NCI-H187 treated with DMSO at 0.1 percent for 48 hours (cell line): ENCODE data around the gene SYT9.

Experiments used
- DNase-seq: peaks from one replicate; lab custom pipeline; 2025; lab: John Stamatoyannopoulos, UW

Gene SYT9

GRCh38 chr11:7251836-7252682 lies at the start of gene SYT9:
SYT9 (plus strand) TSS chr11:7251904; CDS start chr11:7252187, 283 bp downstream.
- no peak for DNase-seq

- DNase-seq = no peak
These were observed 49.3 kb upstream of the SYT9 start for GRCh38 chr11:7202412-7202811.

GRCh38 chr11:7204778-7205177 lies 46.9 kb upstream of the SYT9 start:
- no peak for DNase-seq

DNA sequence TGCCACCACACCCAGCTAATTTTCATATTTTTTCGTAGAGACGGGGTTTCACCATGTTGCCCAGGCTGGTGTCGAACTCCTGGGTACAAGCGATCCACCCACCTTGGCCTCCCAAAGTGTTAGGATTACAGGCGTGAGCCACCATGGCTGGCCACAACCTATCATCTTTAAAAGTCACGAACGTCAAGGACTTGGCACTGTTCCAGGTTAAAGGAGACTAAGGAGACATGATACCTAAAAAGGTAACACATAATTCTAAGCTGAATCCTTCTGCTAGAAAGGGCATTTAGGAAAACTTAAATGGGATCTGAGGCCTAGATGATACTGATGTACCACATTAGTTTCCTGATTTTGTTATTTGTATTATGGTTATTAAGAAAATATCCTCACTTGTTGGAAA lies 43.3 kb upstream of the SYT9 start:
- no peak for DNase-seq

- DNase-seq = no peak
These were observed 32.2 kb upstream of the SYT9 start for GRCh38 chr11:7219491-7219890.

GRCh38 chr11:7220636-7221035 lies 31.1 kb upstream of the SYT9 start:
- DNase-seq = no peak

DNA sequence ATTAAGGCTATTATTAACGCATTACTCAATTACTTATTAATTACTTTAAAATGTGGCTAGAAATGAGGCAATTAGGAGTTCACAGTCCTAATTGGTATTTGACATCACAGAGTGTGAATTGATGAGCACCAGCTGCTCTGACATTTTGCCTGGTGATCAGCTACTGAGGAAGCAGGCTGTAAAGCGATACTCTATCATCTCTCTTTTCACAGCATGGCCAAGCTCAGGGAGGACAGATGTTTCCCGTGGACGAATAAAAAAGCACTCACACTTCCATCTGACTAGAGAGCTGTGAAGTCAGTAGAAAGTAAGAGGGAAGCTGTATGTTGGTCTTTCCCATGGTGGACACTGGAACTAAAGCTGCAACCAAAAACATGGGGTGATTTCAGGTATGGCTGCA lies 29.1 kb upstream of the SYT9 start:
- no peak for DNase-seq

DNA sequence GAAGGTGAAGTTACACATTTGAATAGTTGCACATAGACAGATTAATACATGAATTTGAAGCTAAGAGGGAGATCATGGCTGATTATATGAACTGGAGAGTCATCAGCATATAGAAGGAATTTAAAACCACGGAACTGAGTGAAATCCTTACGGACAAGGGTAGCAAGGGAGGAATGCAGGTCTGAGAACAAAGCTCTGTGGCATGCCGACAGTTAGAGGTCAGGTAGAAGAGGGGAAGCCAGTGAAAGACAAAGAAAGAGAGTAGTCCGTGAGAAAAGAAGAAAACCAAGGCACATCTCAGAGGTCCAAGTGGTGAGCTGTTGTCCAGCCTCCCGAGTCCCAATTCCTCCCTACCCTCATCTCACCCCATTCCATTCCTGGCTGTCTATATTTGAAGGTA lies 11.8 kb upstream of the SYT9 start:
- no peak for DNase-seq

DNA sequence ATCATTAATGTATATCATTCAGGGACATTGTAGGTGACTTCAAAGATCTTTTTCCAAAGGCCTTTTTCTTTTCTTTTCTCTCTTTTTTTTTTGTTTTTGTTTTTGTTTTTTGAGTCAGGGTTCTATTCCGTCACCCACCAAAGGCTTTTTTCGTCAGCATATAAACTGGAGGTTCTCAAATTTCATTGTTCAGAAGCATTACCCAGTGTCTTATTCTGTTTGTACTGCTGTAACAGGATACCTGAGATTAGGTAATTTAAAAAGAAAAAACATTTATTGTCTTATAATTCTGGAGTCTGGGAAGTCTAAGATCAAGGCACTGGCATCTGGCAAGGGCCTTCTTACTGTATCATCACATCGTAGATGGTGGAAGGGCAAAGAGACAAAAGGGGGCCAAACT lies 6.4 kb upstream of the SYT9 start:
- DNase-seq = no peak

DNA sequence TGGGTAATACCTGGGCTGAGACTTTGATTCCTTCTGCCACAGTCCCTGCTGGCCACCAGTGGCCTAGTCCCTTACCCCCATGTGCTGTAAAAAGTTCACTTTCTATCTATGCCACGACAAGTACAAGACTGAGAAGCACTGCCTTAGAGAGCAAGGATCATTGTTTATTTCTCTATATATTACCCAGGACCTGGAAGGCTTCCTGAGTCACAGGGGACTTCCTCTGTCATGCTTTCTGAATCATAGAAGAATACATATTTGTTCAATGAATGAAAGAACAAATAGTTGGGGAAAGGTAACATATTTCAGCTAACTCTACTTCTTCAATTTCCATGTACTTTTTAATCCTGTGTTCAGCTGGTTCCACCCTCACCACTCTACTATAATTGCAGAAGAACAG lies 5.5 kb upstream of the SYT9 start:
- DNase-seq = no peak

DNA sequence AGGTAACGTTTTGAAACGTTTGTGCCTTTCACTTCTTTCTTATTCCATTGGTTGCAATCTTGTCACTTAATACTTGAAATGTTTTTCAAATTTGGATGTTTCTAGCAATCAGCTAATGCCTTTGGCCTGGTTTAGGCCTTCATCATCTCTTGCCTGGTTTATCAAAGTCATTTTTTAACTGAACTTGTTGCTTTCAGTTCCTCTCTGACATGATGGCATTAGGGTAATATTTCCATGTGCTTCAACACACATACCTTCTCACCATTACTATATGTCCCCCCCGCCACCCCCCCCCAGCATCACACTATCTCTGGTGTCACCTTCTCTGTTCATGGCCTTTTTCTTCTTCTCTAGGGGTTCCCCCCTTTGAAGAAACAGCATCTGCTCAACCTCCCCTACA lies 1.5 kb upstream of the SYT9 start:
- no peak for DNase-seq

GRCh38 chr11:7251487-7251835 lies 243 bp upstream of the SYT9 start:
- no peak for DNase-seq

- DNase-seq = no peak
These were observed 1.0 kb downstream of the SYT9 start for GRCh38 chr11:7252683-7253213.

- DNase-seq = no peak
These were observed 2.1 kb downstream of the SYT9 start for GRCh38 chr11:7253800-7254199.

DNA sequence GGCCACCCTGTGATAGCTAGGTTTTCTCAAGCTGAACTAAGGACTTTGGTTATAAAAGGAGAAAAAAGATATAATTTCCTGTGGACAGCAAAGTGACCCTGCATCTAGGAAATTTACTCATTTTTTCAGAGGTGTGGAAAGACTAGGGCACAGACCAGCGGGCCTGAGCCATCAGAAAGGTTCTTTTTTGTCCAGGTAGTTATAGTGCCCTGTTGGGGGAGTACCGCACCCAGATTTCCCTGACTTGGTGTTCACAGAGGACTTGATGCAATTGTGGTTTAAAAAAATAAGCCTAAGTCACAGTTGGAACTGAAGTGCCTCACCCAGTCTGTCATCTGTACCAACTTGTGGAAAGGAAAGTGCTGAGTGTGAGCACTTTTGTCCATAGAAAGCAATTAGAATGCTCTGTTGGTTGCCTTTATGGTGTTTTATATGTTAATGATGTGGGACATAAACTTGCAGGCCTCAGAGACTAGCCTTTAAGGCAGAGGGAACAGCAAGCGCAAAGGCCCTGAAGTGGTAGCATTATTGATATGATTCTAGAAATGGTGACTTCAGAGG lies 3.1 kb downstream of the SYT9 start:
- DNase-seq = no peak

GRCh38 chr11:7256943-7257342 lies 5.2 kb downstream of the SYT9 start:
- DNase-seq = no peak

DNA sequence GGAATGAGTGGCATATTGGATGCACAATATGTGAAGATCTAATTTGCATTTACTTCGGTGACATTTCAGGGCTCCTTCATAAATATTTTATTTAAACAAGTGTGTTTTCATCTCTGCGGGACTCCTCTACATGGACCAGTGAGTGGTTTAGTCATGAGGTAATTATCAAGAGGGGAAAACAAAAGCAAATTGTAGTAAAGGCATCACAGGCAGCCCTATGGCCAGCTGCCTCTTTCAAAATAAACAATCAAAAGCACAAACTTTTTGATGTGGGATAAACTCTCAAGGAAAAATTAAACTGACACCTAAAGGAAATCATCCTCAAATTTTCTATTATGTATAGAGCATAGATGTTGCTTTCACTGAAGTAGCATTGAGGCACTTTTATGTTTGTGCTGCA lies 6.0 kb downstream of the SYT9 start:
- no peak for DNase-seq

DNA sequence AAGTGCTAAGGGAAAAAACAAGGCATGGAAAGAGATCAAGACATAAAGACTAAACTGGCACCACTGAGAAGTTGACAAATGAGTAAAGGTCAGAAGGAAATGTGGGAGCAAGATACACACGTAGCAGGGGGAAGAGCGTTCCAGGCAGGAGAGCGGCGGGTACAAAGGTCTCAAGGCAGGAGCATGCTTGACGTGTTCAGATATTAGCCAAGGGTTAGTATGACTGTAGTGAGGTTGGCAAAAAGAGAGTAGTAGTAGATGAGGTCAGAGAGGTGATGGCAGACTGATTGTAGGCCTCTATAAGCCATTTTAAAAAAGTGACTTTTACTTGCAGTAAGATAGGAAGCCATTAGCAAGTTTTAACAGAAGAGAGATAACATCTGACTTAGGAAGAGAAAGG lies 9.9 kb downstream of the SYT9 start:
- no peak for DNase-seq

- DNase-seq = no peak
These were observed 11.0 kb downstream of the SYT9 start for GRCh38 chr11:7262672-7263071.

DNA sequence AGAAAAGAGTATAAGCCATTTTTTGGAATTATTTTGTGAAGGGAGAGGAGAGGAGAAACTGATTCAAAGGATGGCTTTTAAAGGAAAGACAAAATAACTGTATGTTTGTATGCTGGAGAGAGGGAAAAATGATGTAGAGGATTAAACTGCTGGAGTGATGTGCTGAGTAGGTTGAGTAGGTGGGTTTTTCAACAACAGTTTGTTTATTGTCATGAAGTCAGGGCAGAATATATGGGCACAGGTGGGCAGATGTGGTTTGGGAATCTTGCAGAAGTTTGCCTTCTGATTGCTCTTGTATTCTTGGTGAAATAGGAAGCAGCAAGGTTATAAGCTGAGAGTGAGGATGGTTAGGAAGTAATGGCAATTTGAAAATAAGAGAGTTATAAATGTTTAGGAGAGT lies 12.1 kb downstream of the SYT9 start:
- no peak for DNase-seq

GRCh38 chr11:7268758-7269157 lies 17.1 kb downstream of the SYT9 start:
- DNase-seq = no peak

DNA sequence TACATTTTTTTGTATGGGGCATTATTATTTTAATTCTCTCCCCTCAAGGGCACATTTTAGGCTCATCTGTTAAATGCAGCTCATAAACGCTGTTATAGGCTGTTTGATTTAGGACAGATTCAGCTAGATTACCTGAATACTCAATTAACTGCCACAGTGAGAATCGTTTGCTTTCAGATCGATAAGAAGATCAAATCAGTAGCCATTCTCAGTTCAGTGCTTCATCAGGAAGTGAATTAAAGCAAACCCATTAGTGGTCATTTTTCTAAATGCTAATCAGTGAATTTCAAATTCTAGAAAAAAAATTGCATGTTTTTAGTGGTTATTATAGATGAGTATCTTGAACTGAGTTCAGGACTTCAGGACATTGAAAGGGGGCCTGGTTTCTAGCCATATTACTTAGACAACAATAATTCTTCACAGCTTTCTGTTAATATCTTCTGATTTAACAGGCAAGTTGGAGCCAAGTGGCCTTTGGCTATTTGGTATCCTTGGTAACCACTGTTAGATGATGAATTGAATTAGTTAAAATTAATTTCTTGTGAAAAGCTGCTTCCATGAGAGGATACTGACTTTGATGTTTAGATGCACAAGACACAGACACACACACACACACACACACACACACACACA lies 18.6 kb downstream of the SYT9 start:
- no peak for DNase-seq

- DNase-seq = no peak
These were observed 20.7 kb downstream of the SYT9 start for GRCh38 chr11:7272373-7272772.
